ENCODE results near the gene JAZF1. TPM values are rescaled to one million over a fixed set of nuclear protein-coding genes. Genes with fewer than 3 reads are reported as not detected.

The JAZF1 gene
- total RNA-seq, 1 experiment from 2014 or later = 3.4 TPM

DNA sequence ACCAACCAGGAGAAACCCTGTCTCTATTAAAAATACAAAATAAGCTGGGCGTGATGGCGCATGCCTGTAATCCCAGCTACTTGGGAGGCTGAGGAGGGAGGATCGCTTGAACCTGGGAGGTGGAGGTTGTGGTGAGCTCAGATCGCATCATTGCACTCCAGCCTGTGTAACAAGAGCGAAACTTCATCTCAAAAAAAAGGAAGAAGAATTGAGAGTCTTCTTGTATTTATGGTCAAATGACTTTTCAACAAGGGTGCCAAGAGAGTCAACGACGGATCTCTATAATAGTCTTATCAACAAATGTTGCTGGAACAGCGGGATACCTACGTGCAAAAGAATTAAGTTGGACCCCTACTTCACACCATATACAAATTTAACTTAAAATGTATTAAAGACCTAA, 21.6 kb upstream of the JAZF1 start (continued):
- TF ChIP-seq, protein P1, sequence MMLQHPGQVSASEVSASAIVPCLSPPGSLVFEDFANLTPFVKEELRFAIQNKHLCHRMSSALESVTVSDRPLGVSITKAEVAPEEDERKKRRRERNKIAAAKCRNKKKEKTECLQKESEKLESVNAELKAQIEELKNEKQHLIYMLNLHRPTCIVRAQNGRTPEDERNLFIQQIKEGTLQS (IDR thresholded peaks at IDR 0.05) = no peak
- no peak for TF ChIP-seq ZFX (IDR thresholded peaks at IDR 0.05)
- TF ChIP-seq TCF7L2 (IDR thresholded peaks at IDR 0.05; ENCODE audit: borderline replicate concordance, extremely low read depth, insufficient read depth, insufficient read length) = no peak
- TF ChIP-seq SP1 (IDR thresholded peaks at IDR 0.05; ENCODE audit: low read depth) = no peak
- TF ChIP-seq EZH2 (IDR thresholded peaks at IDR 0.05) = no peak
- no peak for TF ChIP-seq JUND (IDR thresholded peaks at IDR 0.05)
- no peak for TF ChIP-seq SIN3A (IDR thresholded peaks at IDR 0.05; ENCODE audit: low read depth)
- TF ChIP-seq YY1 (IDR thresholded peaks at IDR 0.05; ENCODE audit: extremely low read depth, insufficient replicate concordance, low read depth, low read length) = no peak
- no peak for TF ChIP-seq FOSL1 (IDR thresholded peaks at IDR 0.05; ENCODE audit: low read depth)

- TF ChIP-seq SRF (IDR thresholded peaks at IDR 0.05; ENCODE audit: low read depth) (no peak), ELF1 (IDR thresholded peaks at IDR 0.05; ENCODE audit: borderline replicate concordance, low read depth) (no peak), TCF7L2 (IDR thresholded peaks at IDR 0.05; ENCODE audit: borderline replicate concordance, extremely low read depth, insufficient read depth, insufficient read length) (no peak), JUND (IDR thresholded peaks at IDR 0.05) (no peak), SP1 (IDR thresholded peaks at IDR 0.05; ENCODE audit: low read depth) (no peak), POLR2A (IDR thresholded peaks at IDR 0.05; ENCODE audit: borderline replicate concordance, extremely low read depth, insufficient read depth, insufficient read length) (no peak), ZBTB33 (IDR thresholded peaks at IDR 0.05; ENCODE audit: extremely low read depth, insufficient replicate concordance, low read length) (no peak), RAD21 (IDR thresholded peaks at IDR 0.05; ENCODE audit: low read depth) (no peak), POLR2AphosphoS5 (IDR thresholded peaks at IDR 0.05; ENCODE audit: low read depth, low read length) (no peak), EGR1 (IDR thresholded peaks at IDR 0.05; ENCODE audit: low read depth) (no peak)
- TF ChIP-seq, protein P1 (IDR thresholded peaks at IDR 0.05) = no peak
- DNase-seq (ENCODE audit: low read depth, low spot score) = no peak
- Histone ChIP-seq H3K36me3 (ENCODE audit: control insufficient read depth in 1 of 2, insufficient read depth in 2 of 2, low read length in 2 of 2) (no peaks in the 10 kb centered on the region), H4K20me1 (ENCODE audit: insufficient read depth) (no peaks in the 10 kb centered on the region), H3K79me2 (ENCODE audit: insufficient read depth, low read length) (no peaks in the 10 kb centered on the region), H3K27me3 (ENCODE audit: insufficient read depth, low read length) (no peaks in the 10 kb centered on the region), H3K9me2 (ENCODE audit: insufficient read depth) (no peaks in the 10 kb centered on the region), H3K9me3 (ENCODE audit: control insufficient read depth in 1 of 2, insufficient read depth in 1 of 2, low read depth in 1 of 2, low read length in 2 of 2) (no peaks in the 10 kb centered on the region), H3K4me1 (ENCODE audit: control insufficient read depth in 1 of 2, insufficient read depth in 2 of 2, low read length in 2 of 2) (no peaks in the 10 kb centered on the region), H3K27ac (ENCODE audit: low read depth, low read length) (no peak overlapping the region), H3K4me3 (replicated peaks in 1 of 2; ENCODE audit: low read depth in 1 of 2, low read length in 2 of 2) (no peak overlapping the region), H3K9ac (ENCODE audit: low read length) (no peak overlapping the region), H3K4me2 (ENCODE audit: low read length) (no peak overlapping the region), H2AFZ (ENCODE audit: low read depth, low read length, poor library complexity, severe bottlenecking) (no peak overlapping the region)
- ChIA-PET POLR2A (no interaction called here), CTCF (no interaction called here), RAD21 (ENCODE audit: low non-redundant PET in 1 of 2, low total read pairs in 2 of 2, uncharacterized antibody in 2 of 2, unreplicated experiment in 2 of 2) (no interaction called here)
- no TSS peak for BruUV-seq (replicated peaks)
- intact Hi-C loops (cut with micrococcal nuclease) = no loop called here
- ATAC-seq = no peak
These were observed 20.5 kb upstream of the JAZF1 start for GRCh38 chr7:28201131-28201530.
